AG08396 (cell line): ENCODE results near the gene PITPNM3.

ENCODE experiments used
- DNase-seq: peaks from one replicate; pipeline ENCODE4 v3.0.0; 2012; ENCODE audit warnings: low spot score, mixed read lengths

The PITPNM3 gene

GRCh38 chr17:6408276-6408675 is 148.1 kb downstream of the PITPNM3 start:
- DNase-seq, result no peak

GRCh38 chr17:6402258-6402657 is 154.1 kb downstream of the PITPNM3 start:
- DNase-seq, result no peak
